Anterior cingulate cortex (tissue), 58 donors: Measurements from ENCODE around the gene SERAC1.

Experiments
- DNase-seq, 58 donors: peaks; one replicate each; lab custom pipeline; 2025; lab: John Stamatoyannopoulos, UW

Gene SERAC1

GRCh38 chr6:158131926-158132325 is 36.1 kb downstream of the SERAC1 start:
- no peak for DNase-seq

GRCh38 chr6:158125271-158125670 is 42.8 kb downstream of the SERAC1 start:
- no peak for DNase-seq

- no peak for DNase-seq
Observed at GRCh38 chr6:158124288-158124687, 43.8 kb downstream of the SERAC1 start.

GRCh38 chr6:158122048-158122447 is 46.0 kb downstream of the SERAC1 start:
- no peak for DNase-seq

- DNase-seq, result no peak
Observed at GRCh38 chr6:158121335-158121734, 46.7 kb downstream of the SERAC1 start.

- no peak for DNase-seq
Observed at GRCh38 chr6:158118886-158119285, 49.2 kb downstream of the SERAC1 start.

- no peak for DNase-seq
Observed at GRCh38 chr6:158115508-158115907, 52.6 kb downstream of the SERAC1 start.

GRCh38 chr6:158115102-158115501 is 53.0 kb downstream of the SERAC1 start:
- no peak for DNase-seq

GRCh38 chr6:158113802-158114201 is 54.3 kb downstream of the SERAC1 start:
- no peak for DNase-seq

GRCh38 chr6:158111987-158112386 is 56.1 kb downstream of the SERAC1 start:
- DNase-seq, result no peak

- peak in 5 of 58 donors; percentile 5 to 21 (median 10) for DNase-seq
Observed at GRCh38 chr6:158110986-158111385, 57.1 kb downstream of the SERAC1 start.

- no peak for DNase-seq
Observed at GRCh38 chr6:158109748-158110147, 58.3 kb downstream of the SERAC1 start.

- no peak for DNase-seq
Observed at GRCh38 chr6:158104696-158105095, 63.4 kb downstream of the SERAC1 start.

GRCh38 chr6:158103228-158103627 is 64.8 kb downstream of the SERAC1 start:
- no peak for DNase-seq

GRCh38 chr6:158095671-158096070 is 72.4 kb downstream of the SERAC1 start:
- peak in 1 of 58 donors; percentile 4 for DNase-seq

GRCh38 chr6:158095031-158095430 is 73.0 kb downstream of the SERAC1 start:
- no peak for DNase-seq

GRCh38 chr6:158092806-158093205 is 75.3 kb downstream of the SERAC1 start:
- no peak for DNase-seq

- DNase-seq, result no peak
Observed at GRCh38 chr6:158087224-158087867, 80.7 kb downstream of the SERAC1 start.

- DNase-seq, result peak in 19 of 58 donors; percentile 18 to 55 (median 29)
Observed at GRCh38 chr6:158086504-158087223, 81.4 kb downstream of the SERAC1 start.

- no peak for DNase-seq
Observed at GRCh38 chr6:158086054-158086503, 82.0 kb downstream of the SERAC1 start.

GRCh38 chr6:158085261-158086053 is 82.6 kb downstream of the SERAC1 start:
- no peak for DNase-seq
